Ascending aorta (tissue), 2 donors: Measurements from ENCODE around the gene LTB4R. TPM values are rescaled to one million over a fixed set of nuclear protein-coding genes. Genes with fewer than 3 reads are reported as not detected.

ENCODE experiments used
- DNase-seq, 2 donors: peaks; one replicate each; pipeline ENCODE4 v3.0.0-alpha.2; 2019; ENCODE audit warnings: low spot score in 2 of 2
- H3K27ac ChIP-seq, 2 donors: fragments of 200-600 bp; sonication (generic); one replicate each; pipeline ENCODE4 v1.5.1; 2016 to 2017; ENCODE audit warnings: mild to moderate bottlenecking in 1 of 2
- H3K27me3 ChIP-seq: fragments of 200-600 bp; sonication (generic); one replicate; pipeline ENCODE4 v1.5.1; 2017
- H3K36me3 ChIP-seq, 2 donors: fragments of 200-600 bp; sonication (generic); one replicate each; pipeline ENCODE4 v1.5.1; 2016
- H3K4me1 ChIP-seq, 2 donors: fragments of 200-600 bp; sonication (generic); one replicate each; pipeline ENCODE4 v1.5.1; 2016 to 2017; ENCODE audit warnings: mild to moderate bottlenecking in 1 of 2
- H3K4me3 ChIP-seq, 2 donors: fragments of 200-600 bp; sonication (generic); one replicate each; pipeline ENCODE4 v1.5.1; 2016 to 2017; ENCODE audit warnings: mild to moderate bottlenecking in 1 of 2
- H3K9me3 ChIP-seq, 2 donors: fragments of 200-600 bp; sonication (generic); one replicate each; pipeline ENCODE4 v1.5.1; 2016
- CTCF ChIP-seq, 3 experiments: fragments of 200-600 bp in 2 of 3; fragments of 450-650 bp in 1 of 3; sonication (generic) in 2 of 3; IDR thresholded peaks; one replicate each; pipeline ENCODE4 v1.5.1; 2016 to 2019; ENCODE audit warnings: antibody characterized with exemption in 3 of 3, mild to moderate bottlenecking in 1 of 3, moderate library complexity in 1 of 3
- intact Hi-C: fragments of 100-400 bp; cut with DNase I; formaldehyde crosslinking; loops from one replicate; pipeline ENCODE4 v1.15.1; 2023
- total RNA-seq: library from RNA; depleted of rRNA; stranded (reverse); fragments of >200 nt; gene quantifications from one replicate; pipeline ENCODE4 v1.1.0, GENCODE V29; 2016

The LTB4R gene
- total RNA-seq, 1 donor from 2014 or later = 3.6 TPM

- H3K4me3 ChIP-seq = peak within 1 kb of the TSS; percentile 52 to 53
- no peaks in the 10 kb centered on the region for H3K9me3 ChIP-seq
- no peak for DNase-seq
- peaks cover 7 to 20% of the 10 kb centered on the region in 2 donors for H3K4me1 ChIP-seq
- no peaks in the 10 kb centered on the region for H3K36me3 ChIP-seq
- peaks cover 12% of the 10 kb centered on the region for H3K27me3 ChIP-seq
- intact Hi-C loops = no loop called here
- peak within 1 kb of the TSS in 1 of 2 donors; percentile 54 for H3K27ac ChIP-seq
- TF ChIP-seq CTCF (IDR thresholded peaks at IDR 0.05) = no peak
These were observed 23.4 kb downstream of the LTB4R start, which contains the start of gene ADCY4 for GRCh38 chr14:24334431-24335291. Gene ADCY4, minus strand, starts transcription at chr14:24335071. Its CDS starts 419 bp downstream, at chr14:24334652.

GRCh38 chr14:24335461-24336171 is 24.3 kb downstream of the LTB4R start:
- intact Hi-C loops = no loop called here
- Histone ChIP-seq H3K4me1 (peaks cover 7 to 20% of the 10 kb centered on the region in 2 donors), H3K4me3 (no peak overlapping the region), H3K9me3 (no peaks in the 10 kb centered on the region), H3K27ac (no peak overlapping the region), H3K27me3 (peaks cover 12% of the 10 kb centered on the region), H3K36me3 (no peaks in the 10 kb centered on the region)
- DNase-seq = no peak
- TF ChIP-seq CTCF (IDR thresholded peaks at IDR 0.05) = no peak

- Histone ChIP-seq H3K27me3 (peaks cover 12% of the 10 kb centered on the region), H3K9me3 (no peaks in the 10 kb centered on the region), H3K36me3 (no peaks in the 10 kb centered on the region), H3K4me3 (no peak overlapping the region), H3K27ac (no peak overlapping the region), H3K4me1 (peaks cover 7 to 19% of the 10 kb centered on the region in 2 donors)
- intact Hi-C loops = no loop called here
- DNase-seq = no peak
- no peak for TF ChIP-seq CTCF (IDR thresholded peaks at IDR 0.05)
These were observed 26.0 kb downstream of the LTB4R start for GRCh38 chr14:24337144-24337823.

DNA sequence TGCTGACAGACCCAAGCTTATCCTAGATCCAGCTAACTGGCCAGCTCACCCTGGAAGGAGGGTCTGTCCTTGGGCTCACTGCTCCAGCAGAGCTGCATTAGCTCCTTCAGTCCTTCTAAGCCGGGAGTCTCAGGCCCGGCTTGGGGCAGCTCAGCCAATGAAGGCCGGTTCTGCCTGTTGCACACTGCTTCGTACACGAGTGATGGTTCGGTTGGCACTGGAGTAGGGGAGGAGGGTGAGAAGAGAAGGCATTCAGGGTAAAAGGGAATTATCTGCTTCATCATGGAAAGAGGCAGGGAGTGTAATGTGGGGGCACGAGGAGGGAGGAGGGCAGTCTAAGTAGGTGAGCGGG is 26.5 kb downstream of the LTB4R start:
- intact Hi-C loops = no loop called here
- H3K4me3 ChIP-seq = no peak overlapping the region
- no peak for TF ChIP-seq CTCF (IDR thresholded peaks at IDR 0.05)
- H3K4me1 ChIP-seq = peaks cover 7 to 14% of the 10 kb centered on the region in 2 donors
- no peaks in the 10 kb centered on the region for H3K9me3 ChIP-seq
- no peak for DNase-seq
- peaks cover 12% of the 10 kb centered on the region for H3K27me3 ChIP-seq
- H3K36me3 ChIP-seq = no peaks in the 10 kb centered on the region
- no peak overlapping the region for H3K27ac ChIP-seq

GRCh38 chr14:24338843-24339242 is 27.5 kb downstream of the LTB4R start:
- no peaks in the 10 kb centered on the region for H3K9me3 ChIP-seq
- peaks cover 7 to 10% of the 10 kb centered on the region in 2 donors for H3K4me1 ChIP-seq
- peaks cover 12% of the 10 kb centered on the region for H3K27me3 ChIP-seq
- intact Hi-C loops = no loop called here
- DNase-seq = no peak
- no peak overlapping the region for H3K27ac ChIP-seq
- H3K36me3 ChIP-seq = no peaks in the 10 kb centered on the region
- peak overlapping the region; percentile 22 to 60 for H3K4me3 ChIP-seq
- TF ChIP-seq CTCF (IDR thresholded peaks at IDR 0.05) = no peak
